GM19099 (cell line): ENCODE data around the gene LGR4.
A peak's percentile ranks its signal among the peaks of the same experiment; 100 is the strongest.

Experiments
- POLR2A ChIP-seq: IDR thresholded peaks from 3 replicates; pipeline ENCODE4 v1.6.1; 2011; ENCODE audit warnings: low read depth; ENCODE audit not compliant: insufficient read length; ENCODE audit errors: extremely low read depth

The LGR4 gene

GRCh38 chr11:27373856-27374602 lies 98.6 kb downstream of the LGR4 start:
- TF ChIP-seq POLR2A = no peak

- no peak for TF ChIP-seq POLR2A
These were observed 99.2 kb downstream of the LGR4 start for GRCh38 chr11:27373392-27373791.

- no peak for TF ChIP-seq POLR2A
These were observed 100.4 kb downstream of the LGR4 start for GRCh38 chr11:27372164-27372563.

DNA sequence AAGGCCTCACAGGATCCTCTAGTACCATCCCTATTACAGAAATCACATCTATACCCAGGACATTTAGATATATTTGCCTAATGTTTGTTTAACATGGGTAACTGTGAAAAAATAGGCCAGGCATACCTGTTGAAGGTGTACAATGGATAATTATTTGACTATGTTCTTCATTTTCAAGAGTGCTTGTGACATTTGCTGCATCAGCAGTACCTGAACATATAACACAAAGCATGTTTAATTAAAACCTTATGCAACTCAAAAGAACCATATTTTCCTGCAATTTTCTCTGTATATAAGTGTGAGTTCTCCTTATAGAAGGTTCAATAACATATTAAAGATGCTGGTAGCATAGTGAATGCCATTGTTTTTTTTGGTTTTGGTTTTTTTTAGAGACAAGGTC lies 101.1 kb downstream of the LGR4 start:
- TF ChIP-seq POLR2A = no peak

GRCh38 chr11:27370374-27370773 lies 102.2 kb downstream of the LGR4 start:
- TF ChIP-seq POLR2A = no peak

DNA sequence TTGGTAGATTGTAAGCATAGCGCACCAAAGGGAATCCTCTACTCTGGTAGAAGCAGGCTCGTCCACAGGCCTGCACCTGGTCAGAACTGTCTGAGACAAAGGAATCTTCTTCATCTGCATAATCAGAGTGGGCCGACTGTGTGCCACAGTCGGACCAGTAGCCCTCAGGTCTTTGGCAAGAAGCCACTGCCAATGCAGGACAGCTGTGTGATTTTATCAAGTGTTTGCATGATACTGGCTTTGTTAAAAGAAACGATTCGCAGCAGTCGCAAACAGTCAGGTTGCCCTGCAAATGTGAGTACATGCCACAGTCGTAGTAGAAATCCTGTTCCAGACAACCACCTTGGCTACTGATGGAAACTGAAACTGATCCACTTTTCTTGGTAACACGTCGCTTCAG lies 104.7 kb downstream of the LGR4 start:
- TF ChIP-seq POLR2A = no peak

DNA sequence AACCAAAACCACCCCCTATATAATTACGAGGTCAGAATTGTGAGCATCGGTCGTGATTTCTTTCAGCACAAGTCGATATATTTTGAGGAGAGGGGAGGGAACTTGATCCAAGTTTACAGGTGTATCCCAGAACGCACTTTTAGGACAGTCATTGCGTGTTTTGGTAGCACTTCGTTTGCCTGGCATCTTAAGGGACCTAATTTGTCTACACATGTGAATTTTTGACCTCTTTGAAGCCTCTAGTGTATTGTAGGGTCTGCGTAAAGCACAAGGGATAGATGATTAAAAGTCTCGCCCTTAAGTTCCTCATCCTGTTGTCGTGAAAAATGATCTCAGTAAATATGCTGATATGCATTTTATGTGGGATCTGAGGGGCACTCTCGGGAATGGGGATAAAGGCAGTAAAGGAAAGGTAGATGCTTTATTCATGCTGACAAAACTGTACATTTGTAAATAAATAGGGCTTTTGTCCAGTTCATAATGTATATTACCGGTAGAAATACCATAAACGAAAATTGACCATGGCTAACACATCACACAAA lies 108.9 kb downstream of the LGR4 start:
- no peak for TF ChIP-seq POLR2A

DNA sequence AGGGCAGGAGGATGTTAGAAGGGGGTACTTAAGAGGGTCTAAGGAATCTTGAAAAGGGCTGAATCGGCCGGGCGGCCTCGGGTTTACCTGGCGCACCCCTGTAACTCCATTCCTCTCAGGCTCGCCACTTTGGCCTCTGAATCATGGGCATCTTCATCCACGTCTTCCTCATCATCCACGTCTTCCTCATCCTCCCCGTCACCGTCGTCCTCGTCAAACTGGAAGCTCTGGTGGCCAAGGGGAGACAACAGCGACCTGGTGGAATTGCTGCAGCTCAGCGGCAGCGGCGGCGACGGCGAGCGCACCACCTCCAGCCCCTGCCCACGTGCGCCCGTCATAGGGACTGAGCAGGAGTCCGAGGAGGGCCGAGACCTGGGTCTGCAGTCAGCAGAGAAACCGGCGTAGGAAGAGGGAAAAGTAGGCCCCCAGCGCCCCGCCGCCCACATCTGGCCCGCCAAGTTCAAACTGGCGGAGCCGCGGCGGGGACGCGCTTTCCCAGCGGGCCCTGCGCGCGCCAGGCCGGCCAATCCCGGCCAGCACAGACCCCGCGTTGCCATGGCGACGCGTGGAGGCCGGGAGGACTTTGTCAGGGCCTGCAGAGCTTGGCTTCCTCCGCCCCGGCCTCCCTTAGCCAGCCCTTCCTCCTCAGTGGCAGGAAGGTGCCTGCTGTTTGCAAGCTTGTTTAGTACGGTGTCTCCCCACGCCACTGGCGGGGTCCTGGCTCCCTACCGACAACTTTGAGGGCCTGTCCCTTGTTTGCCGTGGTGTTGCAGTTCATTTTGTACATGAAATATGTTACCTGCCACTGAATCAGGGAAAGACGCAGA lies 109.6 kb downstream of the LGR4 start, which contains the start of gene CCDC34:
Gene CCDC34 (minus strand): TSS at position 467 of the 827 bp plus-strand sequence. CDS start 21 bp downstream, at position 446.
- TF ChIP-seq POLR2A = peak; percentile 63

DNA sequence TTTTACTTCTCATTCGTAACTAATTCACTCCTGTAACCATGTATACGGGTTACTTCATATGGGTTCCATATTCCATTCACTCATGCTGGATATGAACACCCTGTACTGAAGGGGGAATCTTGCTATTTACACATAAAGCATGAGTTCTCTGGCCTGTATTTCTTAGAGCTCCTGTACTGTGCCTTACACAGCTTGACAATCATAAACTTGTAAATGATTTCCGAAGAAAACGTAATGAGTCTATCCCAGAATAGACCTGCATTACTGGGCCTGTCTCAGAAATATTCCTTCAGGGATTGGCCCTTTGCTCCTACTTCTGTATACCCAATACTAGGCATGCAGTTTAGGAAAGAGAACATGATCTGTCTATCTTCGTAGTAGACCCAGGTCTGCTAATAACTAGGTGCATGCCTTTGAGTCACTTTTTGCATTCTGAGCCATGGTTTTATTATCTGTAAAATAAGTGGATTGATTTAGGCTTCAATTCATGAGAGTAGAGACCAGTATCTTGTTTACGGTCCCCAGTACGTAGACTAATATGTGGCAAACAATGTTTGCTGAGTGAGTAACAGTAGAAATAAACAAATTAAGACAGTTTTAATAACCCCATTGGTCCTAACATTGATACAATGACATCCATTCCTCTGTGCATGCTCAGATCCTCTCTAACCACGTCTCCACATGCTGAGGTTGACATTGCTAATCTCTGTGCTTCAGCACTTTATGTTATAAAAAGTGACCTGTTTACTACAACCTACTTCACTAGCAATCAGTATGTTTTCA lies 110.8 kb downstream of the LGR4 start:
- no peak for TF ChIP-seq POLR2A

GRCh38 chr11:27358296-27358695 lies 114.3 kb downstream of the LGR4 start:
- no peak for TF ChIP-seq POLR2A

GRCh38 chr11:27357250-27357649 lies 115.3 kb downstream of the LGR4 start:
- no peak for TF ChIP-seq POLR2A

DNA sequence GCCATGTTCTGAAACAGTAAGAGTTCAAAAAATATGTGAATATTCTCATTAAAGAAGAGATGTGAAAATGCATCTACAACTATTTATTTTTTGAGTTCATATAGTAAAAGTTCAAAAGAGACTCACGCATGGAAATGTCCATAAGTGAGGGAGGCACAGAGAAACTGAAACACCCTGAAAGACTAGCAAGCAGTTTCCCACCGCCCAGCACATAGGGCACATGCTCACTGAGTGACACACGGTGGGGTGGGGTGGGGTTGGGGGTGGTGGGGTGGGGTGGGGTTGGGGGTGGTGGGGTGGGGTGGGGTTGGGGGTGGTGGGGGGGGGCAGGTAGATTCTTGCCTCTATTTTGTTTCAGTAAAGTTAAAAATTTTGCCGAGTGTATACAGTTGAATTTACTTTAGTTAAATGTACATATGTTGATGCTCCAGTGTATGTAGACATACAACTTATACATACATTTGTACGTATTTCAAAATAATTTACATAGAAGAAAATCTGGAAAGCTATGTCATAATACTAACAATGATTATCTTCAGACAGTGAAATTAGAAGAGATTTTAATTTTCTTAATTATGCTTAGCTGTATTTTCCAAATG lies 115.9 kb downstream of the LGR4 start:
- TF ChIP-seq POLR2A = no peak

- TF ChIP-seq POLR2A = no peak
These were observed 117.0 kb downstream of the LGR4 start for GRCh38 chr11:27355575-27356104.

- no peak for TF ChIP-seq POLR2A
These were observed 118.1 kb downstream of the LGR4 start for GRCh38 chr11:27354359-27354965.
